Gastroesophageal sphincter (tissue), 4 donors: ENCODE measurements around the gene KHSRP. TPM values are rescaled to one million over a fixed set of nuclear protein-coding genes. Genes with fewer than 3 reads are reported as not detected.

Experiments
- ATAC-seq: fragments of 150-250 bp; one replicate; pipeline ENCODE4 v1.9.1; 2016; ENCODE audit warnings: mild to moderate bottlenecking, moderate library complexity
- H3K27ac ChIP-seq, 4 donors: fragments of 200-600 bp; sonication (generic) in 3 of 4; 1 replicate in 3 of 4; 2 replicates in 1 of 4; pipeline ENCODE4 v1.5.1; 2016 to 2019
- H3K27me3 ChIP-seq: fragments of 200-600 bp; sonication (generic); one replicate; pipeline ENCODE4 v1.5.1; 2019
- H3K36me3 ChIP-seq, 2 donors: fragments of 200-600 bp; sonication (generic); one replicate each; pipeline ENCODE4 v1.5.1; 2019; ENCODE audit warnings: control low read depth in 1 of 2
- H3K4me1 ChIP-seq, 3 donors: fragments of 200-600 bp; sonication (generic); 1 replicate in 2 of 3; 2 replicates in 1 of 3; pipeline ENCODE4 v1.5.1; 2016 to 2019; ENCODE audit warnings: control low read depth in 2 of 3
- H3K4me3 ChIP-seq, 2 donors: fragments of 200-600 bp; sonication (generic); one replicate each; pipeline ENCODE4 v1.5.1; 2019; ENCODE audit warnings: mild to moderate bottlenecking in 1 of 2, moderate library complexity in 1 of 2
- H3K9me3 ChIP-seq, 3 donors: fragments of 200-600 bp; sonication (generic); one replicate each; pipeline ENCODE4 v1.5.1; 2017 to 2019; ENCODE audit warnings: control low read depth in 2 of 3
- CTCF ChIP-seq, 4 experiments: fragments of 200-600 bp in 2 of 4; fragments of 450-650 bp in 2 of 4; sonication (generic) in 1 of 4; IDR thresholded peaks; one replicate each; pipeline ENCODE4 v1.5.1; 2017 to 2019; ENCODE audit warnings: antibody characterized with exemption in 4 of 4, mild to moderate bottlenecking in 2 of 4, moderate library complexity in 2 of 4
- EP300 ChIP-seq: sonication (generic); formaldehyde crosslinking; IDR thresholded peaks from one replicate; pipeline ENCODE4 v1.6.1; 2017; ENCODE audit warnings: antibody characterized with exemption, mild to moderate bottlenecking
- POLR2A ChIP-seq, 2 donors: fragments of 450-650 bp; IDR thresholded peaks; one replicate each; pipeline ENCODE4 v1.6.1; 2017; ENCODE audit warnings: antibody characterized with exemption in 2 of 2, mild to moderate bottlenecking in 2 of 2, moderate library complexity in 1 of 2
- POLR2AphosphoS5 ChIP-seq: sonication (generic); formaldehyde crosslinking; IDR thresholded peaks from one replicate; pipeline ENCODE4 v1.6.1; 2017; ENCODE audit warnings: antibody characterized with exemption
- WGBS, 2 donors: methylation state at CpG; one replicate each; pipeline ENCODE4 v1.1.5; 2018; ENCODE audit warnings: low coverage in 1 of 2; 5-methylcytosine and 5-hydroxymethylcytosine counted together
- total RNA-seq, 4 donors: library from RNA; depleted of rRNA; stranded (reverse); fragments of >200 nt; gene quantifications; one replicate each; pipeline ENCODE4 v1.1.0, GENCODE V29; 2016

The KHSRP gene
- total RNA-seq, 4 donors from 2014 or later, result 102 to 218 (median 126) TPM

- H3K36me3 ChIP-seq, result peaks cover 0 to 21% of the 10 kb centered on the region in 2 donors
- TF ChIP-seq CTCF (IDR thresholded peaks at IDR 0.05) (no peak), POLR2AphosphoS5 (peak; percentile 64)
- 8 to 16% methylated on average over 11 to 12 of the region's 43 CpGs for WGBS, 2 donors
- no peaks in the 10 kb centered on the region for H3K27me3 ChIP-seq
- H3K9me3 ChIP-seq, result no peaks in the 10 kb centered on the region
- peak overlapping the region in 1 of 2 donors; percentile 88 for H3K4me3 ChIP-seq
- H3K27ac ChIP-seq, result peak overlapping the region; percentile 41 to 90 (median 86)
- peak; percentile 95 for ATAC-seq
- peaks cover 0 to 46% (median 18%) of the 10 kb centered on the region in 3 donors for H3K4me1 ChIP-seq
Measured at GRCh38 chr19:6424939-6425731, 524 bp upstream of the KHSRP start.

GRCh38 chr19:6423499-6424194 lies 964 bp downstream of the KHSRP start:
- no peak for TF ChIP-seq POLR2A (IDR thresholded peaks at IDR 0.05)
- TF ChIP-seq POLR2AphosphoS5, result no peak
- TF ChIP-seq EP300, result no peak
- no peak for TF ChIP-seq CTCF (IDR thresholded peaks at IDR 0.05)
- peaks cover 0 to 54% (median 18%) of the 10 kb centered on the region in 3 donors for H3K4me1 ChIP-seq
- WGBS, 2 donors, result 0% methylated on average over 7 to 10 of the region's 20 CpGs
- peak overlapping the region; percentile 71 to 88 for H3K4me3 ChIP-seq
- peaks cover 0 to 36% of the 10 kb centered on the region in 2 donors for H3K36me3 ChIP-seq
- ATAC-seq, result no peak
- peak overlapping the region; percentile 5 to 86 (median 82) for H3K27ac ChIP-seq
- H3K9me3 ChIP-seq, result no peaks in the 10 kb centered on the region
- H3K27me3 ChIP-seq, result no peaks in the 10 kb centered on the region

- Histone ChIP-seq H3K4me3 (no peak overlapping the region), H3K27me3 (no peaks in the 10 kb centered on the region), H3K9me3 (no peaks in the 10 kb centered on the region), H3K27ac (no peak overlapping the region), H3K36me3 (peaks cover 0 to 59% of the 10 kb centered on the region in 2 donors), H3K4me1 (peaks cover 0 to 65% (median 18%) of the 10 kb centered on the region in 3 donors)
- TF ChIP-seq EP300 (no peak), POLR2A (IDR thresholded peaks at IDR 0.05) (no peak), CTCF (IDR thresholded peaks at IDR 0.05) (no peak), POLR2AphosphoS5 (no peak)
- no peak for ATAC-seq
- 60 to 73% methylated on average over 1 to 10 of the region's 20 CpGs for WGBS, 2 donors
Measured at GRCh38 chr19:6421075-6422014, 3.3 kb downstream of the KHSRP start.

GRCh38 chr19:6418562-6418932 lies 6.1 kb downstream of the KHSRP start:
- Histone ChIP-seq H3K4me3 (no peak overlapping the region), H3K36me3 (peaks cover 0 to 85% of the 10 kb centered on the region in 2 donors)

More at GRCh38 chr19:6418562-6418932, 6.1 kb downstream of the KHSRP start:
- H3K4me1 ChIP-seq, result peaks cover 0 to 62% (median 17%) of the 10 kb centered on the region in 3 donors
- H3K27me3 ChIP-seq, result no peaks in the 10 kb centered on the region
- ATAC-seq, result no peak
- 80 to 96% methylated on average over 2 to 4 of the region's 19 CpGs for WGBS, 2 donors
- no peak overlapping the region for H3K27ac ChIP-seq
- TF ChIP-seq CTCF (IDR thresholded peaks at IDR 0.05) (no peak), POLR2AphosphoS5 (no peak), EP300 (no peak), POLR2A (IDR thresholded peaks at IDR 0.05) (no peak)
- no peaks in the 10 kb centered on the region for H3K9me3 ChIP-seq
